Smooth muscle cell (in vitro differentiated cells): Measurements from ENCODE around the gene TTLL7. TPM values are rescaled to one million over a fixed set of nuclear protein-coding genes. Genes with fewer than 3 reads are reported as not detected.

Experiments used
- DNase-seq: peaks from one replicate; lab custom pipeline; 2025; ENCODE audit not compliant: unreplicated experiment; lab: John Stamatoyannopoulos, UW
- H2AFZ ChIP-seq: fragments of 200-600 bp; sonication (generic); 2 replicates; pipeline ENCODE4 v1.6.0; 2016; ENCODE audit warnings: antibody characterized with exemption, low read depth, mild to moderate bottlenecking
- H3F3A ChIP-seq: fragments of 200-600 bp; sonication (generic); 2 replicates; pipeline ENCODE4 v1.6.0; 2017; ENCODE audit warnings: antibody characterized with exemption, low read depth
- H3K27ac ChIP-seq: fragments of 200-600 bp; sonication (generic); 2 replicates; pipeline ENCODE4 v1.5.1; 2016; ENCODE audit warnings: low read depth, mild to moderate bottlenecking
- H3K27me3 ChIP-seq: fragments of 200-600 bp; sonication (generic); 2 replicates; pipeline ENCODE4 v1.6.1; 2016; ENCODE audit warnings: low read depth, mild to moderate bottlenecking
- H3K36me3 ChIP-seq: fragments of 200-600 bp; sonication (generic); 2 replicates; pipeline ENCODE4 v1.5.1; 2016; ENCODE audit warnings: low read depth
- H3K4me1 ChIP-seq: fragments of 200-600 bp; sonication (generic); 2 replicates; pipeline ENCODE4 v1.5.1; 2016; ENCODE audit warnings: low read depth
- H3K4me2 ChIP-seq: fragments of 200-600 bp; sonication (generic); 2 replicates; pipeline ENCODE4 v1.6.0; 2016; ENCODE audit warnings: mild to moderate bottlenecking
- H3K4me3 ChIP-seq: fragments of 200-600 bp; sonication (generic); 2 replicates; pipeline ENCODE4 v1.5.1; 2016; ENCODE audit warnings: mild to moderate bottlenecking
- H3K79me2 ChIP-seq: fragments of 200-600 bp; sonication (generic); 2 replicates; pipeline ENCODE4 v1.6.0; 2016; ENCODE audit warnings: low read depth, mild to moderate bottlenecking
- H3K9ac ChIP-seq: fragments of 200-600 bp; sonication (generic); 2 replicates; pipeline ENCODE4 v1.6.0; 2016; ENCODE audit warnings: low read depth
- H3K9me3 ChIP-seq: fragments of 200-600 bp; sonication (generic); replicated peaks from 2 replicates; pipeline ENCODE4 v1.5.1; 2016; ENCODE audit warnings: low read depth
- H4K20me1 ChIP-seq: fragments of 200-600 bp; sonication (generic); 2 replicates; pipeline ENCODE4 v1.6.0; 2016; ENCODE audit warnings: low read depth
- CTCF ChIP-seq: fragments of 200-600 bp; sonication (generic); IDR thresholded peaks from 2 replicates; pipeline ENCODE4 v1.5.1; 2017; ENCODE audit warnings: borderline replicate concordance, mild to moderate bottlenecking, antibody characterized with exemption; ENCODE audit not compliant: insufficient read depth, poor library complexity, severe bottlenecking
- WGBS: methylation state at CpG from one replicate; pipeline ENCODE4 v1.1.7; 2016; ENCODE audit warnings: low lambda C conversion rate; 5-methylcytosine and 5-hydroxymethylcytosine counted together
- polyA plus RNA-seq: library from polyadenylated mRNA; unstranded; fragments of >200 nt; fragmentation: Nextera tagmentation; extraction: Ambion mirVana; gene quantifications from 2 replicates; pipeline ENCODE4 v1.2.1, GENCODE V29; 2016
- total RNA-seq: library from RNA; depleted of rRNA; stranded (reverse); fragments of >200 nt; gene quantifications from 2 replicates; pipeline ENCODE4 v1.2.3, GENCODE V29; 2014

The TTLL7 gene
- total and polyA plus RNA-seq, 2 experiments from 2014 or later = 4.8 to 6.3 TPM

GRCh38 chr1:83910461-83910860 is 88.5 kb downstream of the TTLL7 start:
- H4K20me1 ChIP-seq = no peaks in the 10 kb centered on the region
- no peak overlapping the region for H3K4me2 ChIP-seq
- WGBS = 69% methylated on average over 3 of the region's 3 CpGs
- no peaks in the 10 kb centered on the region for H3K9me3 ChIP-seq
- no peak for TF ChIP-seq CTCF
- H3K4me3 ChIP-seq = no peak overlapping the region
- no peak overlapping the region for H2AFZ ChIP-seq
- H3K79me2 ChIP-seq = no peaks in the 10 kb centered on the region
- H3K4me1 ChIP-seq = no peaks in the 10 kb centered on the region
- no peak overlapping the region for H3K27ac ChIP-seq
- H3K9ac ChIP-seq = no peak overlapping the region
- no peaks in the 10 kb centered on the region for H3K36me3 ChIP-seq
- DNase-seq = no peak
- H3K27me3 ChIP-seq = no peaks in the 10 kb centered on the region
- H3F3A ChIP-seq = no peaks in the 10 kb centered on the region

GRCh38 chr1:83909687-83910086 is 89.2 kb downstream of the TTLL7 start:
- Histone ChIP-seq H3K4me2 (no peak overlapping the region), H3K27me3 (no peaks in the 10 kb centered on the region), H2AFZ (no peak overlapping the region), H3K9ac (no peak overlapping the region), H3F3A (no peaks in the 10 kb centered on the region), H3K79me2 (no peaks in the 10 kb centered on the region), H3K4me1 (no peaks in the 10 kb centered on the region), H4K20me1 (no peaks in the 10 kb centered on the region), H3K4me3 (no peak overlapping the region), H3K36me3 (no peaks in the 10 kb centered on the region), H3K27ac (no peak overlapping the region), H3K9me3 (no peaks in the 10 kb centered on the region)
- DNase-seq = no peak
- TF ChIP-seq CTCF = no peak

- Histone ChIP-seq H3K9ac (no peak overlapping the region), H3F3A (no peaks in the 10 kb centered on the region), H3K9me3 (no peaks in the 10 kb centered on the region), H3K4me1 (no peaks in the 10 kb centered on the region), H3K27me3 (no peaks in the 10 kb centered on the region), H2AFZ (no peak overlapping the region), H3K4me2 (no peak overlapping the region), H3K27ac (no peak overlapping the region), H3K36me3 (no peaks in the 10 kb centered on the region), H3K79me2 (no peaks in the 10 kb centered on the region), H4K20me1 (no peaks in the 10 kb centered on the region), H3K4me3 (no peak overlapping the region)
- WGBS = 39% methylated on average over 3 of the region's 3 CpGs
- TF ChIP-seq CTCF = peak; percentile 83
- no peak for DNase-seq
These were observed 93.5 kb downstream of the TTLL7 start for GRCh38 chr1:83905315-83905907.

- no peak for TF ChIP-seq CTCF
- WGBS = 71% methylated on average over 4 of the region's 4 CpGs
- no peak for DNase-seq
- Histone ChIP-seq H3K4me2 (peak overlapping the region; percentile 34), H3K27me3 (no peaks in the 10 kb centered on the region), H3K4me3 (no peak overlapping the region), H2AFZ (no peak overlapping the region), H4K20me1 (no peaks in the 10 kb centered on the region), H3F3A (no peaks in the 10 kb centered on the region), H3K9ac (peak overlapping the region; percentile 3), H3K36me3 (no peaks in the 10 kb centered on the region), H3K79me2 (no peaks in the 10 kb centered on the region), H3K27ac (peak overlapping the region; percentile 27), H3K9me3 (no peaks in the 10 kb centered on the region), H3K4me1 (no peaks in the 10 kb centered on the region)
These were observed 97.3 kb downstream of the TTLL7 start for GRCh38 chr1:83901547-83902155.
